Measurements from ENCODE around the gene THUMPD3. TPM values are rescaled to one million over a fixed set of nuclear protein-coding genes. Genes with fewer than 3 reads are reported as not detected.

Gene THUMPD3
- total RNA-seq, 6 experiments from 2014 or later: 46.3 to 59.2 (median 51.9) TPM

- Mint-ChIP-seq H3K4me1 (ENCODE audit: low read depth) (peaks cover 54% of the 10 kb centered on the region), H3K27ac (no peak overlapping the region), H3K4me3 (no peak overlapping the region), H3K36me3 (ENCODE audit: low read depth) (peaks cover 14% of the 10 kb centered on the region), H3K9me3 (no peaks in the 10 kb centered on the region), H3K27me3 (ENCODE audit: insufficient read depth) (no peaks in the 10 kb centered on the region)
- TF ChIP-seq, protein P1, sequence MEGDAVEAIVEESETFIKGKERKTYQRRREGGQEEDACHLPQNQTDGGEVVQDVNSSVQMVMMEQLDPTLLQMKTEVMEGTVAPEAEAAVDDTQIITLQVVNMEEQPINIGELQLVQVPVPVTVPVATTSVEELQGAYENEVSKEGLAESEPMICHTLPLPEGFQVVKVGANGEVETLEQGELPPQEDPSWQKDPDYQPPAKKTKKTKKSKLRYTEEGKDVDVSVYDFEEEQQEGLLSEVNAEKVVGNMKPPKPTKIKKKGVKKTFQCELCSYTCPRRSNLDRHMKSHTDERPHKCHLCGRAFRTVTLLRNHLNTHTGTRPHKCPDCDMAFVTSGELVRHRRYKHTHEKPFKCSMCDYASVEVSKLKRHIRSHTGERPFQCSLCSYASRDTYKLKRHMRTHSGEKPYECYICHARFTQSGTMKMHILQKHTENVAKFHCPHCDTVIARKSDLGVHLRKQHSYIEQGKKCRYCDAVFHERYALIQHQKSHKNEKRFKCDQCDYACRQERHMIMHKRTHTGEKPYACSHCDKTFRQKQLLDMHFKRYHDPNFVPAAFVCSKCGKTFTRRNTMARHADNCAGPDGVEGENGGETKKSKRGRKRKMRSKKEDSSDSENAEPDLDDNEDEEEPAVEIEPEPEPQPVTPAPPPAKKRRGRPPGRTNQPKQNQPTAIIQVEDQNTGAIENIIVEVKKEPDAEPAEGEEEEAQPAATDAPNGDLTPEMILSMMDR (IDR thresholded peaks at IDR 0.05): no peak
- DNase-seq: no peak
Measured at GRCh38 chr3:9414826-9415225, 52.0 kb downstream of the THUMPD3 start.

DNA sequence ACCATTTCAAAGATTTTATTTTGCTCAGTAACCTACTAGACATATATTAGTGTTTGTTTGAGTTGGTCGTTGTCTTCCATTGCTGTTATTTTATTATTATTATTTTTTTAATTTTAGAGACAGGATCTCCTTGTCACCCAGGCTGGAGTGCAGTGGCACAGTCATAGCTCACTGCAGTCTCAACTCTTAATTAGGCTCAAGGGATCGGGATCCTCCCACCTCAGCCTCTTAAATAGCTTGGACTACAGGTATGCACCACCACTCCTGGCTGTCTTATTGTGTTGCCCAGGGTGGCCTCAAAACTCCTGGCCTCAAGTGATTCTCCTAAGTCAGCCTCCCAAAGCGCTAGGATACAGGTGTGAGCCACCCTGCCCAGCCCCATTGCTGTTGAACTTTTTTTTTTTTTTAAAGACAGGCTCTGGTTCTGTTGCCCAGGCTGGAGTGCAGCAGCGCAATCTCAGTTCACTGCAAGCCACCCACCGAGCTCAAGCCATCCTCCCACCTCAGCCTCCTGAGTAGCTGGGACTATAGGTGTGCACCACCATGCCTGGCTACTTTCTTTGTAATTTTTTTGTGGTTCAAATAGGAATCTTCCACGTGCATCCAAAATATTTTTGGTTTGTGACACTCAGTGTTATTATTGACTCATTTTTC lies 52.8 kb downstream of the THUMPD3 start:
- Mint-ChIP-seq H3K27me3 (ENCODE audit: insufficient read depth) (no peaks in the 10 kb centered on the region), H3K4me3 (peak overlapping the region; percentile 56), H3K4me1 (ENCODE audit: low read depth) (peaks cover 54% of the 10 kb centered on the region), H3K27ac (peak overlapping the region; percentile 77), H3K36me3 (ENCODE audit: low read depth) (peaks cover 11% of the 10 kb centered on the region), H3K9me3 (no peaks in the 10 kb centered on the region)
- DNase-seq: no peak
- TF ChIP-seq, protein P1 (IDR thresholded peaks at IDR 0.05): no peak

- Mint-ChIP-seq H3K4me1 (ENCODE audit: low read depth) (peaks cover 60% of the 10 kb centered on the region), H3K27me3 (ENCODE audit: insufficient read depth) (no peaks in the 10 kb centered on the region), H3K27ac (peak overlapping the region; percentile 77), H3K36me3 (ENCODE audit: low read depth) (peaks cover 11% of the 10 kb centered on the region), H3K4me3 (peak overlapping the region; percentile 56), H3K9me3 (no peaks in the 10 kb centered on the region)
- TF ChIP-seq, protein P1 (IDR thresholded peaks at IDR 0.05): no peak
- DNase-seq: no peak
Measured at GRCh38 chr3:9416139-9416780, 53.4 kb downstream of the THUMPD3 start.

DNA sequence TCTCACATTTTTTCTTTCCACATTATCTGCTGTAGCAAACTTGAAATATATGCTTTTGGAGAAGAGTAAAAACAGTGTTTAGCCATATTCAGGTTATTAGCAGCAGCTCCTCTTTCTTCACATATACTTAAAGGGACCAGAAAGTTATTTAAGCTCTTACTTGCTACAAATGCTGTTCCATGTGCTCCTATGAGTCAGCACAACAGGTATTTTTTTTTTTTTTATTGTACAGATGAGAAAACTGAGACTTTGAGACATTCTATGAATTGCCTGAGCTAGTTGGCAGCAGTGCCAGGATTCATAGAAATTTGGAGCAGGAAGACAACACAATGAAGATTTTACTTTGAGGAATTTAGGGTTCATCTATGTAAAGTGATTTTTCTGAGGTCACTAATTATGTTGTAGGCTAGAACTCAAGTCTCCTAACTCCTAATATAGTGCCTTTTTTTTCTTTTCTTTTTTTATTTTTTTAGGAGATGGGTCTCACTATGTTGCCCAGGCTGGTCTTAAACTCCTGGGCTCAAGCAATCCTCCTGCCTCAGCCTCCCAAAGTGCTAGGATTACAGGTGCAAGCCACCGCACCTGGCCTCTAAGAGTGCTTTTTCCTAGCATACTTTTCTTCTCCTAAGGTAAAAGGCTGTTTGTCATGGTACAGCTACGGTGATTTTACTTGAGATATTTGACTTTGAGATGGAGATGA lies 58.1 kb downstream of the THUMPD3 start:
- H3K27ac Mint-ChIP-seq: peak overlapping the region; percentile 49
- no peaks in the 10 kb centered on the region for H3K9me3 Mint-ChIP-seq
- peaks cover 3% of the 10 kb centered on the region for H3K36me3 Mint-ChIP-seq (ENCODE audit: low read depth)
- peak overlapping the region; percentile 5; the same call in 1 of the 2 replicates for H3K4me3 Mint-ChIP-seq
- TF ChIP-seq, protein P1 (IDR thresholded peaks at IDR 0.05): no peak
- peaks cover 67% of the 10 kb centered on the region for H3K4me1 Mint-ChIP-seq (ENCODE audit: low read depth)
- H3K27me3 Mint-ChIP-seq (ENCODE audit: insufficient read depth): no peaks in the 10 kb centered on the region
- DNase-seq: no peak

- DNase-seq: peak; percentile 95
- Mint-ChIP-seq H3K36me3 (ENCODE audit: low read depth) (peaks cover 9% of the 10 kb centered on the region), H3K27ac (peak overlapping the region; percentile 95), H3K4me1 (ENCODE audit: low read depth) (peaks cover 57% of the 10 kb centered on the region), H3K27me3 (ENCODE audit: insufficient read depth) (no peaks in the 10 kb centered on the region), H3K4me3 (peak overlapping the region; percentile 70), H3K9me3 (no peaks in the 10 kb centered on the region)
- TF ChIP-seq, protein P1 (IDR thresholded peaks at IDR 0.05): peak; percentile 81
Measured at GRCh38 chr3:9422712-9423424, 60.0 kb downstream of the THUMPD3 start.
